T-cell (primary cell): Measurements from ENCODE around the gene SLC7A8. TPM values are rescaled to one million over a fixed set of nuclear protein-coding genes. Genes with fewer than 3 reads are reported as not detected.
A peak's percentile ranks its signal among the peaks of the same experiment; 100 is the strongest.

ENCODE experiments used
- ATAC-seq, 4 experiments: fragments of 200-7000 bp in 3 of 4; fragments of 150-1000 bp in 1 of 4; cut with Tn5 transposase; replicated peaks in 1 of 4; 1 replicate in 3 of 4; 2 replicates in 1 of 4; pipeline ENCODE4 v1.10.0; 2021; ENCODE audit warnings: moderate library complexity in 3 of 4, mild to moderate bottlenecking in 2 of 4, moderate number of reproducible peaks in 1 of 4
- CTCF ChIA-PET, 2 donors: fragments of 300-600 bp; sonication (Branson Sonifier 250); formaldehyde crosslinking; loops; one replicate each; lab custom pipeline; 2022; ENCODE audit warnings: antibody characterized with exemption in 2 of 2; lab: Charles Lee
- POLR2A ChIA-PET, 2 donors: fragments of 300-600 bp; sonication (Branson Sonifier 250); formaldehyde crosslinking; loops; one replicate each; lab custom pipeline; 2022; ENCODE audit warnings: antibody characterized with exemption in 2 of 2; lab: Charles Lee
- DNase-seq, 35 experiments: peaks; one replicate each; pipeline versions ENCODE4 v3.0.0 to v3.0.0-alpha.2; 2013 to 2023
- H3K27ac ChIP-seq: one replicate; pipeline ENCODE4 v1.5.1; 2013; ENCODE audit warnings: low read length
- H3K27me3 ChIP-seq, 2 experiments: replicated peaks in 1 of 2; 1 replicate in 1 of 2; 2 replicates in 1 of 2; pipeline versions ENCODE4 v1.6.1 to v1.7.0; 2013; ENCODE audit warnings: low read length in 1 of 2, mixed read lengths in 1 of 2; ENCODE audit not compliant: control insufficient read depth in 2 of 2, insufficient read depth in 2 of 2; ENCODE audit errors: extremely low read depth in 1 of 2
- H3K36me3 ChIP-seq, 2 donors: 1 replicate in 1 of 2; 2 replicates in 1 of 2; pipeline versions ENCODE4 v1.6.1 to v1.7.0; 2013; ENCODE audit warnings: low read length in 1 of 2; ENCODE audit not compliant: control insufficient read depth in 2 of 2, insufficient read depth in 1 of 2; ENCODE audit errors: extremely low read depth in 1 of 2
- H3K4me1 ChIP-seq, 2 experiments: 1 replicate in 1 of 2; 2 replicates in 1 of 2; pipeline versions ENCODE4 v1.6.1 to v1.7.0; 2013; ENCODE audit warnings: low read length in 2 of 2, mixed read lengths in 1 of 2; ENCODE audit not compliant: insufficient read depth in 2 of 2, control insufficient read depth in 1 of 2; ENCODE audit errors: extremely low read depth in 1 of 2
- H3K4me3 ChIP-seq, 2 donors: 1 replicate in 1 of 2; 2 replicates in 1 of 2; pipeline versions ENCODE4 v1.5.1 to v1.7.0; 2013; ENCODE audit warnings: mild to moderate bottlenecking in 2 of 2, low read length in 1 of 2, moderate library complexity in 1 of 2; ENCODE audit not compliant: control insufficient read depth in 1 of 2; ENCODE audit errors: extremely low read depth in 1 of 2
- H3K9me3 ChIP-seq: 2 replicates; pipeline ENCODE4 v1.7.0; 2013
- H3K27ac Mint-ChIP-seq, 2 donors: one replicate each; pipeline ENCODE4 v1.8.0; 2020 to 2021; ENCODE audit warnings: mild to moderate bottlenecking in 2 of 2, mixed read lengths in 2 of 2
- H3K27me3 Mint-ChIP-seq, 2 donors: one replicate each; pipeline ENCODE4 v1.8.0; 2021 to 2022; ENCODE audit warnings: mixed read lengths in 2 of 2
- H3K36me3 Mint-ChIP-seq: one replicate; pipeline ENCODE4 v1.8.0; 2021; ENCODE audit warnings: mixed read lengths
- H3K4me1 Mint-ChIP-seq, 3 donors: one replicate each; pipeline ENCODE4 v1.8.0; 2020 to 2022; ENCODE audit warnings: mixed read lengths in 3 of 3, mild to moderate bottlenecking in 1 of 3
- H3K4me3 Mint-ChIP-seq, 3 donors: one replicate each; pipeline ENCODE4 v1.8.0; 2020 to 2022; ENCODE audit warnings: mild to moderate bottlenecking in 3 of 3, mixed read lengths in 3 of 3, moderate library complexity in 3 of 3
- H3K9me3 Mint-ChIP-seq, 3 donors: one replicate each; pipeline ENCODE4 v1.8.0; 2020 to 2022; ENCODE audit warnings: mixed read lengths in 3 of 3
- WGBS: methylation state at CpG from one replicate; pipeline ENCODE4 v1.1.5; 2013; ENCODE audit warnings: missing lambda C conversion rate; ENCODE audit not compliant: insufficient coverage; 5-methylcytosine and 5-hydroxymethylcytosine counted together
- total RNA-seq, 35 experiments: library from RNA in 6 of 35; stranded (reverse) in 6 of 35; fragments of 120-200 nt in 1 of 35; gene quantifications; one replicate each; pipeline versions ENCODE4 v1.2.1 to v1.2.4 and lab custom pipeline; 2013 to 2026

The SLC7A8 gene
- total RNA-seq, 5 donors from 2014 or later (not counting 1 experiment from before 2014, with no cell fraction given) = 0.33 to 8.1 (median 5.9) TPM

- H3K27ac ChIP-seq = peak overlapping the region; percentile 94
- Mint-ChIP-seq H3K9me3 (no peaks in the 10 kb centered on the region), H3K36me3 (peaks cover 45% of the 10 kb centered on the region), H3K4me1 (peaks cover 22 to 61% (median 35%) of the 10 kb centered on the region in 3 donors), H3K27me3 (no peaks in the 10 kb centered on the region), H3K4me3 (no peak overlapping the region), H3K27ac (no peak overlapping the region)
- peaks cover 3 to 57% of the 10 kb centered on the region in 2 donors for H3K36me3 ChIP-seq
- H3K27me3 ChIP-seq = no peaks in the 10 kb centered on the region
- H3K4me1 ChIP-seq = peaks cover 18 to 23% of the 10 kb centered on the region in 2 experiments
- H3K4me3 ChIP-seq = peak overlapping the region; percentile 77 to 91
- DNase-seq = peak in 3 of 35 experiments; percentile 60 to 74 (median 63)
- 4% methylated on average over 5 of the region's 14 CpGs for WGBS
- ChIA-PET CTCF (interaction anchor here (0.5 to 2.8 kb wide), 18 partner anchors 15 to 1237 kb away, joined by 3 to 46 read pairs (median 7); partner anchors contain the start of genes DAD1 (in 1 of the 2), LRP10 (in 1 of the 2), PABPN1 (in 1 of the 2) and PRMT5 (in 1 of the 2)), POLR2A (interaction anchor here (0.6 to 2.1 kb wide), 11 partner anchors 17 to 1822 kb away, joined by 3 to 14 read pairs (median 3); partner anchors contain the start of genes CEBPE (in 1 of the 2), HOMEZ (in 1 of the 2) and PABPN1 (in 1 of the 2))
- ATAC-seq = no peak
- H3K9me3 ChIP-seq = no peaks in the 10 kb centered on the region
These were observed 89.3 kb downstream of the SLC7A8 start for GRCh38 chr14:23093991-23094665.

DNA sequence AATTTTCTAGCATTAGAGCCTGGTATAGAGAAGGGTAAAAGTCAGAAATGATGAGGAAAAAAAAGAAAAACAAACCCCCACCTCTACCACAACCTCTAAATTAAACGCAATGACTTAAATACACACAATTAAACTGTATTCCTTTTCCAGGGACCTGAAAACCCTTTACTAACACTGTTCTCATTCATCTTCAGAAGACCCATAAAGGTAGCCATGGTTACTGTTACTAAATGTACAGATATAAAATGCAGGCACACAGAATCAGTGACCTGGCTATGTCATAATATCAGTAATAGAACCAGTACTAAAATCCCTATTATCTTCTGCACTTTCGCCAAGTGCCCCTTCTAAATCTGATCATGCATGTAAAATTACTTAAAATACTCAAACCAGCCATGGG, 89.9 kb downstream of the SLC7A8 start:
- no peaks in the 10 kb centered on the region for H3K9me3 ChIP-seq
- H3K27me3 Mint-ChIP-seq = no peaks in the 10 kb centered on the region
- peak overlapping the region; percentile 77 to 91 for H3K4me3 ChIP-seq
- ATAC-seq (no peak), DNase-seq (no peak)
- H3K4me3 Mint-ChIP-seq = no peak overlapping the region
- no peaks in the 10 kb centered on the region for H3K27me3 ChIP-seq
- WGBS = 86% methylated on average over 1 of the region's 2 CpGs
- no peak overlapping the region for H3K27ac Mint-ChIP-seq
- peaks cover 39% of the 10 kb centered on the region for H3K36me3 Mint-ChIP-seq
- peaks cover 18 to 23% of the 10 kb centered on the region in 2 experiments for H3K4me1 ChIP-seq
- H3K27ac ChIP-seq = no peak overlapping the region
- ChIA-PET CTCF (interaction anchor here in 1 of 2 donors (2.1 to 2.8 kb wide), 4 partner anchors 17 to 28 kb away, joined by 18 to 46 read pairs (median 36); no protein-coding TSS in a partner anchor), POLR2A (interaction anchor here in 1 of 2 donors (1.8 kb wide), 2 partner anchors 22 to 25 kb away, joined by 7 to 9 read pairs; no protein-coding TSS in a partner anchor)
- no peaks in the 10 kb centered on the region for H3K9me3 Mint-ChIP-seq
- peaks cover 22 to 58% (median 33%) of the 10 kb centered on the region in 3 donors for H3K4me1 Mint-ChIP-seq
- H3K36me3 ChIP-seq = peaks cover 3 to 57% of the 10 kb centered on the region in 2 donors

DNA sequence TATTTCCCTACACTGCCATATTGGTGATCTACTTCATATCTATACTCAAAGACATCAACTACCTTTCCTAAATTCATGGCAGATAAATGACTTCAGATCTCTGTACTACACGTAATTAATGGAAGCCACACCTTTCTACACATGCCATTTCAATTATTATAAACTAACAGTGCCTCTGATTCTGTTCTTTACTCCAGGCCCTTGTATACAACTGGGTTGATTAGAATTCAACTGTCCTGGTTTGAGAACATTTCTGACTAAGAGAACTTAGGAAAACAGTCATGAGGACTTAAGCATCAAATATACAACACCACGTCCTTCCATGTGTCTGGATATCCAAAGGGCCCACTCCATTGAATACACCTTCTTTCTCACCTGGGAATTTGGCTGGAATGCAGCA, 90.4 kb downstream of the SLC7A8 start:
- H3K27me3 ChIP-seq = no peaks in the 10 kb centered on the region
- ChIA-PET POLR2A (interaction anchor here in 1 of 2 donors (1.1 kb wide), 1 partner anchor 16 kb away, joined by 6 read pairs; no protein-coding TSS in a partner anchor), CTCF (interaction anchor here in 1 of 2 donors (1.0 to 1.5 kb wide), 2 partner anchors 24 to 28 kb away, joined by 4 to 9 read pairs; no protein-coding TSS in a partner anchor)
- no peaks in the 10 kb centered on the region for H3K27me3 Mint-ChIP-seq
- ATAC-seq (no peak), DNase-seq (no peak)
- H3K27ac ChIP-seq = no peak overlapping the region
- no peak overlapping the region for H3K4me3 Mint-ChIP-seq
- H3K4me1 Mint-ChIP-seq = peaks cover 26 to 53% (median 31%) of the 10 kb centered on the region in 3 donors
- 100% methylated on average over 1 of the region's 2 CpGs for whole genome bisulfite sequencing
- no peak overlapping the region for H3K4me3 ChIP-seq
- peaks cover 3 to 57% of the 10 kb centered on the region in 2 donors for H3K36me3 ChIP-seq
- peaks cover 35% of the 10 kb centered on the region for H3K36me3 Mint-ChIP-seq
- no peaks in the 10 kb centered on the region for H3K9me3 Mint-ChIP-seq
- H3K9me3 ChIP-seq = no peaks in the 10 kb centered on the region
- H3K27ac Mint-ChIP-seq = peak overlapping the region in 1 of 2 donors; percentile 34
- H3K4me1 ChIP-seq = peaks cover 18 to 23% of the 10 kb centered on the region in 2 experiments

- no peaks in the 10 kb centered on the region for H3K27me3 Mint-ChIP-seq
- Histone ChIP-seq H3K4me1 (peaks cover 12 to 13% of the 10 kb centered on the region in 2 experiments), H3K9me3 (no peaks in the 10 kb centered on the region), H3K4me3 (no peak overlapping the region), H3K36me3 (peaks cover 3 to 65% of the 10 kb centered on the region in 2 donors), H3K27ac (no peak overlapping the region), H3K27me3 (no peaks in the 10 kb centered on the region)
- H3K36me3 Mint-ChIP-seq = peaks cover 34% of the 10 kb centered on the region
- ATAC-seq (no peak), DNase-seq (no peak)
- no peaks in the 10 kb centered on the region for H3K9me3 Mint-ChIP-seq
- POLR2A ChIA-PET = interaction anchor here (0.6 to 1.1 kb wide), 3 partner anchors 14 to 1267 kb away, joined by 3 to 6 read pairs (median 3); no protein-coding TSS in a partner anchor
- H3K27ac Mint-ChIP-seq = no peak overlapping the region
- CTCF ChIA-PET = interaction anchor here in 1 of 2 donors (0.5 to 2.4 kb wide), 8 partner anchors 10 to 120 kb away, joined by 3 to 11 read pairs (median 6); no protein-coding TSS in a partner anchor
- WGBS = 95% methylated on average over 5 of the region's 12 CpGs
- H3K4me3 Mint-ChIP-seq = no peak overlapping the region
- peaks cover 26 to 51% (median 41%) of the 10 kb centered on the region in 3 donors for H3K4me1 Mint-ChIP-seq
These were observed 91.9 kb downstream of the SLC7A8 start for GRCh38 chr14:23091294-23092225.

DNA sequence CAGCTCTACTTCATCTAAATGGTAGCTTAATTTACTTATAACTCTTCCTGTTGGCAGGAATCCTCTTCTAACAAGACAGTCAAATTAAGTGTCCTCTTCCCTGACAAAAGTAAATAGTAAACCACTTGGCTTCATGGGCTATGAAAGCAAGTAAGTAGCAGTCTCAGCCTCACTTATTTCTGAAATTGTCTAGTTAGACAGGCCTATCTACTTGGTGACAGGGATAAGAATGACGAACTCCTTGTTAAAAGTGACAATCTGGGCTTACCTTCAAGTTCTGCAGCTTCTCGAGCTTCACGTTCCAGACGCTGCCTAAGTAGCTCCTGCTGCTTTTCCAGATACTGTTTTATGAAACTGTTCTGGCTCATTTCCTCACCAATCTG, 93.2 kb downstream of the SLC7A8 start:
- ATAC-seq (no peak), DNase-seq (no peak)
- Histone ChIP-seq H3K36me3 (peaks cover 3 to 78% of the 10 kb centered on the region in 2 donors), H3K4me3 (no peak overlapping the region), H3K9me3 (no peaks in the 10 kb centered on the region), H3K27me3 (no peaks in the 10 kb centered on the region), H3K4me1 (peaks cover 11 to 12% of the 10 kb centered on the region in 2 experiments), H3K27ac (no peak overlapping the region)
- no peaks in the 10 kb centered on the region for H3K9me3 Mint-ChIP-seq
- POLR2A ChIA-PET = interaction anchor here in 1 of 2 donors (0.6 kb wide), 1 partner anchor 9 kb away, joined by 7 read pairs; no protein-coding TSS in a partner anchor
- no peak overlapping the region for H3K4me3 Mint-ChIP-seq
- H3K27me3 Mint-ChIP-seq = no peaks in the 10 kb centered on the region
- peaks cover 31 to 59% (median 52%) of the 10 kb centered on the region in 3 donors for H3K4me1 Mint-ChIP-seq
- no peak overlapping the region for H3K27ac Mint-ChIP-seq
- H3K36me3 Mint-ChIP-seq = peaks cover 41% of the 10 kb centered on the region
- WGBS = 100% methylated on average over 1 of the region's 4 CpGs
- CTCF ChIA-PET = interaction anchor here (1.1 to 2.4 kb wide), 4 partner anchors 9 to 66 kb away, joined by 3 to 11 read pairs (median 7); no protein-coding TSS in a partner anchor
